Mesendoderm (in vitro differentiated cells): ENCODE data around the gene RPRD1B.
A peak's percentile ranks its signal among the peaks of the same experiment; 100 is the strongest.

ENCODE experiments used
- DNase-seq: peaks from one replicate; pipeline ENCODE4 v3.0.0; 2013
- H2AK5ac ChIP-seq: 2 replicates; pipeline ENCODE4 v1.6.1; 2013; ENCODE audit warnings: low read length, inconsistent platforms
- H2BK120ac ChIP-seq: 2 replicates; pipeline ENCODE4 v1.6.1; 2013; ENCODE audit warnings: low read depth, mild to moderate bottlenecking, low read length, moderate library complexity, mixed read lengths
- H2BK15ac ChIP-seq: replicated peaks from 2 replicates; pipeline ENCODE4 v1.6.1; 2013; ENCODE audit warnings: low read depth, mild to moderate bottlenecking, moderate library complexity
- H2BK5ac ChIP-seq: 2 replicates; pipeline ENCODE4 v1.6.1; 2013; ENCODE audit warnings: low read length, inconsistent platforms
- H3K18ac ChIP-seq: 2 replicates; pipeline ENCODE4 v1.6.1; 2013; ENCODE audit warnings: mild to moderate bottlenecking, low read length, mixed read lengths
- H3K23ac ChIP-seq: one replicate; pipeline ENCODE4 v1.6.1; 2013; ENCODE audit warnings: low read length
- H3K27ac ChIP-seq: 2 replicates; pipeline ENCODE4 v1.5.1; 2013; ENCODE audit warnings: low read depth, mild to moderate bottlenecking, inconsistent platforms, low read length, moderate library complexity
- H3K27me3 ChIP-seq: 2 replicates; pipeline ENCODE4 v1.6.1; 2013; ENCODE audit warnings: low read length, control low read depth, mild to moderate bottlenecking, inconsistent platforms; ENCODE audit not compliant: insufficient read depth, poor library complexity
- H3K36me3 ChIP-seq: 2 replicates; pipeline ENCODE4 v1.6.1; 2013; ENCODE audit warnings: low read length, inconsistent platforms; ENCODE audit not compliant: control insufficient read depth, insufficient read depth
- H3K4ac ChIP-seq: one replicate; pipeline ENCODE4 v1.6.1; 2013; ENCODE audit warnings: low read depth, mild to moderate bottlenecking, low read length, moderate library complexity
- H3K4me1 ChIP-seq: 2 replicates; pipeline ENCODE4 v1.6.1; 2013; ENCODE audit warnings: low read depth, low read length, inconsistent platforms; ENCODE audit not compliant: control insufficient read depth
- H3K4me2 ChIP-seq: 2 replicates; pipeline ENCODE4 v1.6.1; 2013; ENCODE audit warnings: low read length
- H3K4me3 ChIP-seq: 2 replicates; pipeline ENCODE4 v1.5.1; 2013; ENCODE audit warnings: mild to moderate bottlenecking, low read length
- H3K56ac ChIP-seq: one replicate; pipeline ENCODE4 v1.6.1; 2013; ENCODE audit warnings: low read length
- H3K79me1 ChIP-seq: 2 replicates; pipeline ENCODE4 v1.6.1; 2013; ENCODE audit warnings: low read length, inconsistent platforms
- H3K79me2 ChIP-seq: 2 replicates; pipeline ENCODE4 v1.6.1; 2013; ENCODE audit warnings: mild to moderate bottlenecking, low read length; ENCODE audit not compliant: control insufficient read depth, insufficient read depth
- H3K9ac ChIP-seq: 2 replicates; pipeline ENCODE4 v1.6.1; 2013; ENCODE audit warnings: low read length, inconsistent platforms
- H4K5ac ChIP-seq: one replicate; pipeline ENCODE4 v1.6.1; 2013; ENCODE audit warnings: low read length
- H4K8ac ChIP-seq: one replicate; pipeline ENCODE4 v1.6.1; 2013; ENCODE audit warnings: low read depth, mild to moderate bottlenecking, control low read depth, low read length, moderate library complexity
- WGBS: extraction: QIAGEN DNeasy Blood & Tissue Kit; methylation state at CpG from one replicate; pipeline ENCODE4 v1.1.7; 2013; ENCODE audit warnings: low lambda C conversion rate, missing lambda C conversion rate; ENCODE audit not compliant: insufficient coverage; ENCODE audit errors: extremely low coverage; 5-methylcytosine and 5-hydroxymethylcytosine counted together

Gene RPRD1B

DNA sequence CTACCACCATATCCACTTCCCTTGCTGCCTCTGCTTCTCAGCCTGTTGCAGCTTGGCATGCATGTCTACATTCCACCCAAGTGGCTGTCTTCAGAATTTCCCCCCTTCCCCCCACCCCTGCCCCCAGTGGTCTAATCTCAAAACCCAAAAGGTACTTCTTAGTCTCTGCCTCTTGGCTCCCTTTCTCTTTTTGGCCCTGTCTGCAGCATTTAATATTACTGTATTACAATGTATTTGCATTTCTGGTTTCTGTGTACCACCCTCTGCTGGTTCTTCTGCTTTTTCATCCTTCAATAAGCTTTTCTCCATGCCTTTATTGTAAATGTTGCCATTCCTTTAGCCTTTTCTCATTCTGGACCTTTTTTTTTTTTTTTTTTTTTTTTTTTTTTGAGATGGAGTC lies 43.0 kb downstream of the RPRD1B start:
- Histone ChIP-seq H3K4me1 (peaks cover 2% of the 10 kb centered on the region), H2BK120ac (no peak overlapping the region), H3K4me2 (no peak overlapping the region), H3K79me1 (peaks cover 8% of the 10 kb centered on the region), H3K27ac (no peak overlapping the region), H2BK5ac (no peak overlapping the region), H3K27me3 (no peaks in the 10 kb centered on the region), H4K8ac (no peak overlapping the region), H3K4ac (no peak overlapping the region), H3K18ac (no peak overlapping the region), H2AK5ac (no peak overlapping the region), H3K23ac (no peak overlapping the region), H3K56ac (no peak overlapping the region), H3K79me2 (peaks cover 4% of the 10 kb centered on the region), H3K36me3 (no peaks in the 10 kb centered on the region), H4K5ac (no peak overlapping the region), H3K9ac (no peak overlapping the region), H2BK15ac (no peak overlapping the region), H3K4me3 (no peak overlapping the region)
- peak; percentile 35 for DNase-seq

GRCh38 chr20:38078084-38078483 lies 44.5 kb downstream of the RPRD1B start:
- Histone ChIP-seq H3K27ac (no peak overlapping the region), H4K8ac (no peak overlapping the region), H3K79me1 (peaks cover 8% of the 10 kb centered on the region), H3K4me3 (no peak overlapping the region), H3K79me2 (peaks cover 4% of the 10 kb centered on the region), H3K56ac (no peak overlapping the region), H4K5ac (no peak overlapping the region), H3K36me3 (no peaks in the 10 kb centered on the region), H2BK5ac (no peak overlapping the region), H2BK15ac (no peak overlapping the region), H3K18ac (no peak overlapping the region), H3K4ac (no peak overlapping the region), H3K4me1 (peaks cover 2% of the 10 kb centered on the region), H3K9ac (no peak overlapping the region), H2AK5ac (no peak overlapping the region), H3K4me2 (no peak overlapping the region), H2BK120ac (no peak overlapping the region), H3K27me3 (no peaks in the 10 kb centered on the region), H3K23ac (no peak overlapping the region)
- DNase-seq: no peak
- no CpG with 5 or more reads among the region's 2 CpGs for WGBS

DNA sequence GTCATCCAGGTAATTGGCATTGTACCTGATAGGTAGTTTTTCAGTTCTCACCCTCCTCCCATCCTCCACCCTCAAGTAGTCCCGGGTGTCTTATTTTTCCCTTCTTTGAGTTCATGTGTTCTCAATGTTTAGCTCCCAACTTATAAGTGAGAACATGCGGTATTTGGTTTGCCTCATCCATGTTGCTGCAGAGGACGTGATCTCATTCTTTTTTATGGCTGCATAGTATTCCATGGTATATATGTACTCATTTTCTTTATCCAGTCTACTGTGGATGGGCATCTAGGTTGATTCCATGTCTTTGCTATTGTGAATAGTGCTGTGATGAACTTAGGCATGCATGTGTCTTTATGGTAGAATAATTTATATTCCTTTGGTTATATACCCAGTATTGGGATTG lies 45.8 kb downstream of the RPRD1B start:
- H2AK5ac ChIP-seq: no peak overlapping the region
- H3K79me2 ChIP-seq: peaks cover 4% of the 10 kb centered on the region
- no peak overlapping the region for H3K56ac ChIP-seq
- H2BK15ac ChIP-seq: no peak overlapping the region
- no peak overlapping the region for H4K8ac ChIP-seq
- H3K79me1 ChIP-seq: peaks cover 10% of the 10 kb centered on the region
- no CpG with 5 or more reads among the region's 3 CpGs for WGBS
- no peak overlapping the region for H2BK5ac ChIP-seq
- H3K4me2 ChIP-seq: no peak overlapping the region
- H3K23ac ChIP-seq: no peak overlapping the region
- H2BK120ac ChIP-seq: no peak overlapping the region
- H3K18ac ChIP-seq: no peak overlapping the region
- no peak overlapping the region for H3K27ac ChIP-seq
- peaks cover 2% of the 10 kb centered on the region for H3K4me1 ChIP-seq
- DNase-seq: no peak
- H3K36me3 ChIP-seq: peaks cover 2% of the 10 kb centered on the region
- H4K5ac ChIP-seq: no peak overlapping the region
- H3K4ac ChIP-seq: no peak overlapping the region
- no peaks in the 10 kb centered on the region for H3K27me3 ChIP-seq
- no peak overlapping the region for H3K9ac ChIP-seq
- no peak overlapping the region for H3K4me3 ChIP-seq

GRCh38 chr20:38081575-38081974 lies 48.0 kb downstream of the RPRD1B start:
- H3K23ac ChIP-seq: no peak overlapping the region
- peaks cover 4% of the 10 kb centered on the region for H3K79me2 ChIP-seq
- H3K9ac ChIP-seq: no peak overlapping the region
- no peak overlapping the region for H2BK5ac ChIP-seq
- H3K18ac ChIP-seq: no peak overlapping the region
- H2AK5ac ChIP-seq: no peak overlapping the region
- no peak overlapping the region for H2BK120ac ChIP-seq
- H4K8ac ChIP-seq: no peak overlapping the region
- no peak overlapping the region for H3K4ac ChIP-seq
- no peaks in the 10 kb centered on the region for H3K4me1 ChIP-seq
- H3K4me2 ChIP-seq: no peak overlapping the region
- H3K27me3 ChIP-seq: no peaks in the 10 kb centered on the region
- H2BK15ac ChIP-seq: no peak overlapping the region
- H4K5ac ChIP-seq: no peak overlapping the region
- no peak overlapping the region for H3K4me3 ChIP-seq
- WGBS: no CpG with 5 or more reads among the region's 3 CpGs
- H3K36me3 ChIP-seq: peaks cover 3% of the 10 kb centered on the region
- peaks cover 11% of the 10 kb centered on the region for H3K79me1 ChIP-seq
- no peak overlapping the region for H3K56ac ChIP-seq
- H3K27ac ChIP-seq: no peak overlapping the region
- no peak for DNase-seq

DNA sequence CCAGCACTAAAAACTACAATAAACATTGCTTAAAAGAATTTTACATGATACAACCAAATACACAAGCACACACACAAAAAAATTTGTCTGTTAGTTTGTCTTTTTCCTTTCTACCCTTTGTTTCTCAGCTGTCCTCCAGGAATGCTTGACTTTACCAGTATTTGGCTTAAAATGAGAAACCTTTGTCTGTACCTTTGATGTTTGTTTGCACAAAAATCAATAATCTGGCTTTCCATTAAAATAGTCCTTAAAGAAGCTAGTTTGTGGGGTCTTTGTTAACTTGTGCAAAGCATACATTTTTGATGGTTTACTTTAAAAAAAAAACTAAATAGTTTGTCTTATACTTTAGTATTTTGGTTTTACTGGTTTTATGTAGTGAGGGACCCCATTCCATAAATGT lies 49.3 kb downstream of the RPRD1B start:
- Histone ChIP-seq H3K4me1 (no peaks in the 10 kb centered on the region), H3K23ac (no peak overlapping the region), H3K36me3 (peaks cover 5% of the 10 kb centered on the region), H3K18ac (no peak overlapping the region), H3K4me3 (no peak overlapping the region), H3K4ac (no peak overlapping the region), H3K4me2 (no peak overlapping the region), H3K79me1 (peaks cover 11% of the 10 kb centered on the region), H2BK120ac (no peak overlapping the region), H3K27me3 (no peaks in the 10 kb centered on the region), H3K9ac (no peak overlapping the region), H3K27ac (no peak overlapping the region), H4K5ac (no peak overlapping the region), H3K79me2 (peaks cover 4% of the 10 kb centered on the region), H2BK5ac (no peak overlapping the region), H2BK15ac (no peak overlapping the region), H4K8ac (no peak overlapping the region), H2AK5ac (no peak overlapping the region), H3K56ac (no peak overlapping the region)
- DNase-seq: no peak

DNA sequence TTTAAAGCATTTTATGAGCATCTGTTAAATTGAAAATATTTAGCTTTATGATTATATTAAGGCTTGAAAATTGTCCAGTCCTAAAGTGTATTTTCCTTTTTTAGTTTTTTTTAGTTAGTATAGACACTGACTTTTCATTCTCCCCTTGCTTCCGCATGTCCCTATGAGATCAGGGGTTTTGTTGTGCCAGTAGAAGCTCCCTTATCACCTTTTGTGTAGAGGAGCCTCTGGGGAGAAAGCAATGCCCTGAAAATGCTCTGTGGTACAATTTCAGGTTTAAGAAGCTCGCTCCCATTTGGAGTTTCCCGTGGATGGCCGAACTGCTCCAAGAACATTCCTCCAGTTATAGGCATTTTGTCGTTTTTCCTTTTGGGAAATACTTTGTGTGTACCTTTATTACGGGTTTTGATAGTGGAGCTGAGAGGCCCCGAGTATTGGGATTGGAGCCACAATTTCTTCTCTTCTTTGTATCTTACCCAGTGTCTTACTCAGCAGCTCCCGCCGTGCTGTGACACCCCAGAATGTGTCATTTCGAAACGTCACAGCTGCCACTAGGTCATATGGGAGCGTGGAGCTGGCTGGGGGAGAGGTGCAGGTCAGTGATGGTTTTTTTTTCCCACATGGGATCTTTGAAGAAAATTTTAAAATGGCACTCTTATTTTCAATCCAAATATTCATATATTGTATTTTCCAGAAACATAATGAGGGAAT lies 49.9 kb downstream of the RPRD1B start:
- Histone ChIP-seq H3K36me3 (peaks cover 5% of the 10 kb centered on the region), H2BK5ac (no peak overlapping the region), H3K27ac (no peak overlapping the region), H3K9ac (no peak overlapping the region), H3K56ac (no peak overlapping the region), H4K8ac (no peak overlapping the region), H2BK120ac (no peak overlapping the region), H3K4me3 (no peak overlapping the region), H4K5ac (no peak overlapping the region), H3K18ac (no peak overlapping the region), H3K27me3 (no peaks in the 10 kb centered on the region), H2AK5ac (no peak overlapping the region), H2BK15ac (no peak overlapping the region), H3K4ac (no peak overlapping the region), H3K23ac (no peak overlapping the region), H3K4me1 (no peaks in the 10 kb centered on the region), H3K4me2 (no peak overlapping the region), H3K79me2 (peaks cover 4% of the 10 kb centered on the region), H3K79me1 (peaks cover 9% of the 10 kb centered on the region)
- DNase-seq: no peak
- WGBS: no CpG with 5 or more reads among the region's 12 CpGs
